ENCODE data around the gene UBE2Q2.
"Not testable (repeated sequence)": the region's sequence is repeated elsewhere in the genome, so short reads cannot be mapped to it uniquely, and the experiment has no call there.

Gene UBE2Q2

DNA sequence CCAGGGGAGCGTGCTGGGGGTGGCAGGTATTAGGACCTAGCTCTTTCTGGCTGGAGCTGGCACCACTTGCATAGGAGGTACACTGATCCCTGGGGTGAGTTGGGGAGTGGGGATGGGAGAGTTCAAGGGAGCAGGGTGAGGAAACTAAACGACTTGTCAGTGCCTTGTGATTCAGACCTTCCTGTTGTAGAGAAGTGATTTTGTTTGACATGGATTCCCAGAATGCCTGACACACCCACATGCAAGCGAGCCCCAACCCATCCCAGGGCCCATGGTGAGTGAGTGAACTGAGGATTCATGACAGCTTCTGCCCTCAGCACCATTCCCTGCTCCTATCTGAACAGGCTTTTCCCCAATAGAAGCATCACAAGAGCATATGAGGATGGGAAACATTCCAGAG lies 15.6 kb upstream of the UBE2Q2 start:
- DNase-seq: no peak

GRCh38 chr15:75828429-75828828 lies 14.8 kb upstream of the UBE2Q2 start:
- DNase-seq: no peak

DNA sequence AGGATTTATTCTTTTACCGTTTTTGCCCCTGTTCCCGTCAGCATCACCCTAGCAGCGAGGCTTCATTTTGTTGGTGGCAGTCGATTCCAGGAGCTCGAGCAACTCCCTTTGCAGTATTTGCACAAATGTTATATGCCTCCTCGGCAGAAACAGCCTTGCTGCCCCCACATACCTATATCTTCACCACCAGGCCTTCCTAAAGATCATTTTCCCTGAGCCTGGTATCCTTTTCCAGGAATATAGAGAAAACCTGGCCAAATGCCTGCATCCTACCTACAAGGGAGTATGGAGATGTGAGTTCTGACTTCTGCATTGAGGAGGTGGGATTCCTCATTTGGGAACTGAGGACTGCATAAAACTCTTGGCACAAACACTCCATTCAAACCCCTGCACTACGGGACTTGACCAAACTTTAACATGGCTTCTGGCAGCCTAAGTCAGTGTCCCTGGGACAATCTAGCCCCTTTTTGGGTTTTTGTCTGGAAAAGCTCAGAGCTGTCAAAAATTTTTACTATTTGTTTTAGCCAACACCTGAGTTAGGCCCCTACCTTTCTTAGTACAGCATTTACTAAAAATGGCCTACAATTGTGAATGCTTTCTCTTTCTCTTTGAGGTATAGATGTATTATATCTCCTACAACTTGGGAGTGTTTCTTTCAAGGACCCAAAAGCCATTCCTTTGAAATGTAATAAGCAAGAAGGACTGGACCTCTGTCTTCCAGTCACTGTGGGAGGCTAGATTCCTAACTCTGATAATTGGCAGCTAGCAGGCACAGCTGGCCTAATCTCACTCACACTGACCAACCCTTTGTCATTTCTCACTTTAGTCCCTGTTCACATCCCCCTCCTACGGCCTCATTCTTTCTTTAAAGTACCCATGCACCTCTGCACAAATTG lies 12.1 kb upstream of the UBE2Q2 start:
- DNase-seq: no peak

DNA sequence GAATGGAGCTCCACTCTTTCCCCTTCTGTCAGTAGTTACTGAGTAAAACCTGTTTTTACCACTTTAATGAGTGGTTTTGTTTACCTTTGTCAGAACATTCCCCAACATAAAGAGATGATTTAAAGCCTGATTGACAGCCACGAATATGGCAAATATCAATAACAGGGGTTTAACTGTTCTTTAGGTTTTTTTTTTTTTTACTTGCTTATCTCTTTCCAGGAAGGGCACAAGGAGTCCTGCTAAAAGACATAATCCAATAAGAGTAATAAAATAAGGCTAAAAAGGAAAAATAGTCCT lies 11.5 kb upstream of the UBE2Q2 start:
- DNase-seq: no peak

DNA sequence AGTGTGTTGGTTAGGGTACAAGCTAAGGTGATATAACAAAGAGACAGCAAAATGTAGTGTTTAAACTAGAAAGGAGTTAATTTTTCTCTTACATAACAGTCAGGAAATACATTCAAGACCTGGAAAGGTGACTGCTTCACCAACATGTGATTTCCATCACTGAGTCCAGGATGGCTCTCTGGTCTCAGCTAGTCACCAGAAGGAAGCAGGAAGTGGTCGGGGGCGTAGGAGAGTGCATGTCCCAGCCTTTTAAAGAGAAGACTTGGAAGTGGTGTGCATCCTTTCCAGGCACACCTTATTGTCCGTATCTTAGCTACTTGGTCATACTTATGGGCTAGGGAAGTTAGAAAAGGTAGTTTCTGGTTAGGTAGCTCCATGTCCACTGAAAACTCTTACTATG lies 11.1 kb upstream of the UBE2Q2 start:
- DNase-seq: no peak

GRCh38 chr15:75834021-75834420 lies 9.2 kb upstream of the UBE2Q2 start:
- DNase-seq: no peak

GRCh38 chr15:75835990-75836958 lies 7.0 kb upstream of the UBE2Q2 start:
- no peak for DNase-seq

- peak; percentile 85 for DNase-seq
These were observed 6.3 kb upstream of the UBE2Q2 start for GRCh38 chr15:75836959-75837334.

DNA sequence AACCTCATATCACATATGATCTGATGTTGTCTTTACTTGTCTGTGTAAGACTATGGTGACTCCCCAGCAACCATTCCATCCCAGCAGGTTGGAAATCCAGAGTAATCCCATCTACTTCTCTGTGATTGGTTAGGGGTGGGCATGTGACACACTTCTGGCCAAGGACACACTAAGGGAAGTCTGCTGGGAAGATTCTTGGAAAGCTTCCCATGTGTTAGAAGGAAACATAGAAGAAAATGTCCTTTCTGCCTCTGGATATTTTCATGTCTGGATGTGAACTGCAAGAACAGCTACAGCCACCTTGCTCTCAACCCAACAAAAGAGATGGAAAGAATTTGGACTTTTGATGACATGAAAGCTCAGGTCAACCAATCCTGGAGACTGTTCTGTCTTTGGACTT lies 2.6 kb upstream of the UBE2Q2 start:
- DNase-seq: peak; percentile 80

GRCh38 chr15:75841626-75842025 lies 1.6 kb upstream of the UBE2Q2 start:
- no peak for DNase-seq

- DNase-seq: peak; percentile 52
These were observed 683 bp downstream of the UBE2Q2 start for GRCh38 chr15:75843678-75844581.

DNA sequence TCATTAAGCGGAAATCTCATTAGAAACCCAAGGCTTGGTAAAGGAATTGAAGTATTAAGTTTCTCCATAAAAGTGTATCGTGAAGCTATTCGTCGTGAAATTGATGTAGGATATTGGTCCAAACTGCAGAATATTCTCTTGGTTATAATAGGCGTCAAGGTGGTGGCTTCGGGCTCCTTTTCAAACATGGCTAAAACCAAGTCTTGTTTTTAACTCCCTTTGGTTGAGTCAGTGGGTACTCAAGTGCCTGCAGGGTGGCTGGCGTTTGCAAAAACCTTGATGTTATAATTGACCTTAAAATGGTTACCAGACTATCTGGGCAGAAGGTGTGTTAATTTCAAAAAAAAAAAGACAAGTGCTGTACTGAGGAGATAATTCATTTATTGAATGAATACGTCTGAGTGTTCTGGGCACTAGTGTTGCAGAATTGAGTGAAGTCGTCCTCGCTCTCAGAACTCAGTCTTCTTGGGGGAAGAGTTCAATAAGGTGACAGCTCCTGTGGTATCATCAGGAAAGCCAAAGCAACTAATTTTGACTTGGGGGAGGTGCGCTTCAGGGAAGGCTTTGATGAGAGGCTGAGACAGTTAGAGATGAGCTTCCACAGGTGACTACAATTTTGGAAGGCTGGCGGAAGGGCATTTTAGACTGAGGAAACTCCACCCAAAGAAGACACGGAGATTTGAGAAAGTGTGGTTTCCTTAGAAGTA lies 1.5 kb downstream of the UBE2Q2 start:
- no peak for DNase-seq

DNA sequence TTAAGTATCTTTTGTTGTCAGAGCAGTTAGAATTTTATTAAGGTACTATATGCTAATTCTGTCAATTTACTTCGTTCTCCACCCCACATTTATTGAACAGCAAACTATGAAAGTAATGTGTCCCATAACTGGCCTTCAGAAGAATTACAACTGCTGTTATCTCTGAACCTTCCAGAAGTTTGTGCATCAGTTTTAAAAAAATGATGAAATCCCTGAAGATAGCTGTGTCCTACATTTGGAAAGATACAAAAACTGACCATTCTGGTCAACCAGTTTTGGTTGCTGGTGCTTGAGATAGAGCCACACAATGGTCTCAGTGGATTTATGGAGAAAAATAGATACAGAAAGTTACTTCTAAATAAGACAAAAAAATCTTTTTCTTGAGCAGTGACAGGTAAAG lies 5.9 kb downstream of the UBE2Q2 start:
- DNase-seq: no peak

DNA sequence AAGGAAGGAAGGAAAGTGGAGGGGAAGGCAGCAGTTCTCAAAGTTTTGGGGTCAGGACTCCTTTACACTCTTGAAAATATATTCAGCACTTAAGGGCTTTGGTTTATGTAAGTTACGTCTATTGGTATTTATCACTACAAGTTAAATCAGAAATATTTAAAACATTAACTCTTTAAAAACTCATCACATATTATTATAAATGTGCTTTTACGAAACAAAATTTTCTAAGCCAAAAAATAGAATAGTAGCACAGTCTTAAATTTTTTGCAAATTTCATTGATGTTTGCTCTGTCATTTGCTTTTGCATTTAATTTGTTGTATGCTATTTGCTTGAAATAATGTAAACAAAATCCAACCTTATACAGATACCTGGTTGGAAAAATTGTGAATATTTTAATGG lies 7.5 kb downstream of the UBE2Q2 start:
- no peak for DNase-seq

DNA sequence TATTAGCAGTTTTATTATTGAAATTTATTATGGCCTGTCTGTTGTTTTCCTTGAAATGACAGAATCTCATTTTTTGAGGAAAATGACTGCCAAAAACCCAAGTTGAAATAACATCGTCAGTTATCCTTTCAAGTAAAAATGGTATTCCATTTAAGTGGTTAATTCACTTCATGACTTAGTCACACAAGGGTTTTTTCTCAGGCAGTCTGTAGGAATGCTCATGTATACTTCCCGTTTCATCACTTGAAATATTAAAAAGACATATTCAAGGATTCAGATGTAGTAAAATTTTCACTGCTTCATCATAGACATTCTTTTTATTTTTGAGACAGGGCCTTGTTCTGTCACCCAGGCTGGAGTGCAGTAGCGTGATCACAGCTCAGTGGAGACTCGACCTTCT lies 8.3 kb downstream of the UBE2Q2 start:
- not testable (repeated sequence) for DNase-seq

- no peak for DNase-seq
These were observed 14.6 kb downstream of the UBE2Q2 start for GRCh38 chr15:75857886-75858285.

- DNase-seq: no peak
These were observed 18.6 kb downstream of the UBE2Q2 start for GRCh38 chr15:75861750-75862402.

DNA sequence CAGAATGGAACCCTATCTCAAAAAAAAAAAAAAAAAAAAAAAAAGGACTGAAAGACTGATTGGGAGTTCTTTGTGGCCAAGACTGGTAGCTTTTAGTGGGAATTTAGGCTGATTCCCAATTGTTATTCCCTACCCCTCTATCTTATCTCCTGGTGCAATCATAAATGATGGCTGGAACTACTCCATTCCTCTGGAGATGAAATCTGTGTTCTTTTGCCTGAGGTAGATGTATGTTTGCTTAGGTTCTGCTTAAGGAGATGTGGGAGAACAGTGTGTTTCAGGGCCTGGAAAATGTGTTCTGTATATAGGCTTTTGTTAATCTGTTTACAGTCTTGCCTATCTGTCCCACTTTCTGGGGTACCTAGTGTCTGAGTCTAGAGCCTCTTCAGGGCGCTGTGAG lies 19.5 kb downstream of the UBE2Q2 start:
- no peak for DNase-seq

DNA sequence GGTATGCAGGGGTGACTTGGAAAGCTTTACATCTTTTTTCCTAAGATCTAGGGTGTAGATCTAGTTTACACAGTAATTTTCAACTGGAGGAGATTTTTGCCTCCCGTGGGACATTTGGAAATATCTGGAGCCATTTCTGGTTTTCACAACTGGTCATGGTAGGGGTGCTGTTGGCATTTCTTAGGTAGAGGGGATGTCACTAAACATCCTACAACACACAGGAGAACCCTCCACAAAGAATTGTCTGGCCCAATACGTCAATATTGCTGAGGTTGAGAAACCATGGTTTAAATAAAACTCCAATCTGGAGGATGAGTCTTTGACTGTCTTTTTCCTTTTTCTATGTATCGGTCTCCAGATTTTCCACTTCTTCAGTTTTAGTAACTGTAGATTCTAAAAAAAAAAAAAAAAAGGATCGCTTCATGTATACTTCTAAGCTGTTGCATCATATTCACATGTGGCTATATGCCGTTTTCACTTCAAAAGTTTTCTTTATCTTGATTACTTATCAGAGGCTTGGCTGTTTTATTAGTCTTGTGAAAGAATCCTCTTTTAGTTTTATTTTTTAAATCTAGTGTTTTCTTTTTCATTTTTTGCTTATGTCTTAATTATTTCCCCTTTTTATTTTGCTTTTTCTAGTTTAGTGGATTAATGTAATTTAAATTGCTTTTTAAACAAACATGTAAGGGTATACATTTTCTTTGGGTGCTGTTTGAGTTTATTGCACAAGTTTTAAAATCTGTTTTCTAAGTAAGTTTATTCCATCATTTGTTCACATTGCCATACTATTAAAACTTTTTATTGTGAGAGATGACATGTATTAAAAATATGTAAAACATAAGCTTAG lies 21.2 kb downstream of the UBE2Q2 start:
- DNase-seq: no peak

GRCh38 chr15:75866045-75866444 lies 22.8 kb downstream of the UBE2Q2 start:
- DNase-seq: not testable (repeated sequence)

DNA sequence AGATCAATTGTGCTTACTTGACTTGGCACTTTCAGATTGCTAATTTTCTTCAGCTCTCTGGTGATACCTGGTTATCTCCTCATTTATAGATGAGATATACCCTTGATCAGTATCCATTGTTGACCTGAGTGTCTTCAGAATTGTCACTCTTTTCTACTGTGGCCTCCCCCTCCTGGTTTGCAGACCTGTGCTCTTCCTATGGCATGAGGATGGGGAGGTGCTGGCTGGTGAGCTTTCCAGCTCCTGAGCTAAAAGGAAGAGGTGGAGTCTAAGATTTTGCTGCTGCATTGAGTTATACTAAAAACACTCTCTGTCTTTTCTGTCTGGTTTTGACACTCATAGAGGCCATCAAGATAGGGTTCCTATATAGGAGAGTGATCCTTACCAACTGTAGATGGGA lies 23.7 kb downstream of the UBE2Q2 start:
- DNase-seq: no peak

All from fibroblast of upper back skin (primary cell).